HL-60 (cell line): ENCODE data around the gene CSDE1.

Experiments
- DNase-seq, 2 experiments: peaks; one replicate each; pipeline ENCODE4 v3.0.0-alpha.2; 2010 to 2020; ENCODE audit warnings: low read depth in 1 of 2, low spot score in 1 of 2
- H3K27ac ChIP-seq: fragments of 250-450 bp; sonication (Bioruptor Pico); replicated peaks from 2 replicates; pipeline ENCODE4 v1.5.1; 2020; ENCODE audit warnings: mild to moderate bottlenecking, moderate library complexity
- H3K27me3 ChIP-seq: fragments of 250-450 bp; sonication (Bioruptor Pico); 2 replicates; pipeline ENCODE4 v1.5.1; 2021; ENCODE audit warnings: mild to moderate bottlenecking, moderate library complexity; ENCODE audit not compliant: insufficient read depth, poor library complexity, severe bottlenecking
- H3K4me3 ChIP-seq: replicated peaks from 2 replicates; pipeline ENCODE4 v1.5.1; 2011; ENCODE audit warnings: mild to moderate bottlenecking, control low read depth, low read length; ENCODE audit not compliant: insufficient read depth
- CTCF ChIP-seq: IDR thresholded peaks from one replicate; pipeline ENCODE4 v1.5.1; 2011; ENCODE audit warnings: low read length, control low read depth, inconsistent platforms; ENCODE audit not compliant: insufficient read depth
- GABPA ChIP-seq: IDR thresholded peaks from 2 replicates; pipeline ENCODE4 v1.6.1; 2012; ENCODE audit warnings: low read depth
- POLR2AphosphoS5 ChIP-seq: IDR thresholded peaks from 2 replicates; pipeline ENCODE4 v1.6.1; 2012; ENCODE audit warnings: low read depth
- REST ChIP-seq: IDR thresholded peaks from 2 replicates; pipeline ENCODE4 v1.6.1; 2012; ENCODE audit warnings: low read depth; ENCODE audit not compliant: insufficient replicate concordance
- SPI1 ChIP-seq: IDR thresholded peaks from 2 replicates; pipeline ENCODE4 v1.6.1; 2012; ENCODE audit warnings: low read depth, mild to moderate bottlenecking, borderline replicate concordance

CSDE1 gene

DNA sequence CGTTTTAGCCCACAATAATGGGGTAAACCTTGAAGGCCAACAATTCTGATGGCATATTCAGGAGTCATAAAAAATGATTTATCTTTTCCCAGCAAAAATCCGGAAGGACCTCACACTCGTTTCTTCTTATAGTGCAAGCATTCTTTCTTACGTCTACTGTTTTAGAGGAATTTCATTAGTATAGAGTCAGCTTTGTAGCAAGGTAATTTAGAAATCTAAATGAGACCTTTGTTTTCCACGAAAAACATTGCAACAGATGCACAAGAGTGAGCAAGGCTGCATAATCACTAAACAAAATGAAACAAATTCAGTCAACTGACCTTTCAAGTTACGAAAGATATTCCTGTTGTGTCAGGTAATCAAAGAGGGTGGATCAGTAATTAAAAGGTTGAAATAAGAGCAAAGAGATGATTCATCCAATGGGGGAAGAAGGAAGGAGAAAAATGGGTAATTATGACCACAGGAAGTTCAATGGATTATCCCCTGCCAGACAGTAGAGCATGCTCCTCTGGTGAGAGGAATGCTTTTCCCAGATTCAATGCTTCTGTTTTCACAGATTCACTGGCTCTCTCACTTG is 560 bp upstream of the CSDE1 start:
- TF ChIP-seq POLR2AphosphoS5 (no peak), REST (no peak), GABPA (no peak), CTCF (no peak), SPI1 (no peak)
- DNase-seq = peak in 1 of 2 experiments; percentile 61
- Histone ChIP-seq H3K27me3 (no peaks in the 10 kb centered on the region), H3K4me3 (peak overlapping the region; percentile 91), H3K27ac (peak overlapping the region; percentile 99)

GRCh38 chr1:114756949-114757454 is 782 bp downstream of the CSDE1 start:
- DNase-seq = peak in 1 of 2 experiments; percentile 66
- peak overlapping the region; percentile 91 for H3K4me3 ChIP-seq
- no peak; the same call in 1 of the 2 replicates for TF ChIP-seq POLR2AphosphoS5
- TF ChIP-seq SPI1 = no peak
- TF ChIP-seq CTCF = no peak
- no peak for TF ChIP-seq GABPA
- no peak for TF ChIP-seq REST
- peak overlapping the region; percentile 99 for H3K27ac ChIP-seq
- H3K27me3 ChIP-seq = no peaks in the 10 kb centered on the region

DNA sequence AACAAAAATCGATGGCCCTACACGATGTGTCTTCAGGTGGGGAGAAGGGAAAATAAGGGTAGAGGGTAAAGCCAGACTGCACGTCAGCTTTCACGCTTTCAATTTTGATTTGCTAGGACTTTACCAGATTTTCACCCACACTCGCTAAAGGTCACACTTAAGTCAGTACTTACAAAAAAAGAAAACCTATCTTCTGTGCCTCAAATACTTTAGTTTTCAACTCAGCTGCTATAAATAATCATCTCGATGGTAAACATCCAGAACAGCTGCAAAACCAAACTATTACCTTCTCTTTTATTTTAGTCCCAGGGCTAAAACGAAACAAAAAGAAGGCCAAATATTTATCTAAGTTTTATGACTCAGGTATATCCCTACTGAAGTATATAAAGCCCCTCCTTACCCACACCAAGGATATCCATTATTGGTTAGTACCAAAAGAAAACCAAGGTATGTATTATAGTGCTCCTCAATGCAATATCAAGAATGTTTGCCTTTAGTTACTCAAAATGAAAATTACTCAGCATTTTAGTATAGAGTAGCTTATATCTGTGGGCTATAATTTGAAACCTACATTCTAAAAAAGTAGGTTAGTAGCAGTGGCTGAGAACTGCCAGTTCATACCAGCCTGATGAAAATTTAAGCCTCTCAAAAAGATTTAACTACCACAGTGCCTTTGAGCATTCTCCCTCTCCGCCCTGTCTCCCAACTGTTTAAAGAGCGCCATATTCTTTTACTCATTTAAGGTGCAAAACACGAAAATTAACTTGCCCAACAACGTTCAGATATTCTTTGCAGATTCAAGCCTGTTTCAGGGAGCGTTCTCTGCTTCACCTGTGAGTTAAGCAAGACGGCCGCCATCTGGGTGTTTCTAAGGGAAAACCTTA is 1.5 kb downstream of the CSDE1 start:
- Histone ChIP-seq H3K4me3 (peak overlapping the region; percentile 91), H3K27ac (peak overlapping the region; percentile 99), H3K27me3 (no peaks in the 10 kb centered on the region)
- TF ChIP-seq POLR2AphosphoS5 (no peak), SPI1 (no peak), REST (no peak), GABPA (no peak), CTCF (no peak)
- no peak for DNase-seq
